Panc1 (cell line): ENCODE results near the gene CTDSPL2.

ENCODE experiments used
- POLR2AphosphoS5 ChIP-seq: IDR thresholded peaks from 2 replicates; pipeline ENCODE4 v1.6.1; 2012; ENCODE audit warnings: mild to moderate bottlenecking, low read depth, low read length, moderate library complexity
- TF ChIP-seq, protein P1 (sequence below): fragments of 450-650 bp; IDR thresholded peaks from 2 replicates; pipeline ENCODE4 v1.5.1; 2017; ENCODE audit warnings: mild to moderate bottlenecking

DNA sequence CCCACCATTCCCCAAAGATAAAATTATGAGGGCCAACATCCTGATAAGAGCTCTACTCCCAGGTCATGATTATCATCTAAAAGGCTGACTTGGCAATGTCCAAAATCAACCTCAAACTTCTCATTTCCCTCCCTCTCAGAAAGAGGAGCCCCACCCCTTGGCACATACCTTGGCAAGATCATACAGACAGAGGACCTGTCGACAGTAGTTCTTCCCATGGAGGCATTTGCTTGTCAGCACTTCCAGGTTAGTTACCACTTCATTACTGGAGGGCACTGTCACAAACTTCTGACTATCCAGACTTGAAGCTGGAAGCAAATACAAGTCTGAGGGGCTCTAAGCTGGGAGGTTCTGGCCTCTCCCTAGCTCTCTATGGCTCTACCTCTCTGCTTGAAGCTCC is 147.3 kb downstream of the CTDSPL2 start:
- TF ChIP-seq, protein P1, sequence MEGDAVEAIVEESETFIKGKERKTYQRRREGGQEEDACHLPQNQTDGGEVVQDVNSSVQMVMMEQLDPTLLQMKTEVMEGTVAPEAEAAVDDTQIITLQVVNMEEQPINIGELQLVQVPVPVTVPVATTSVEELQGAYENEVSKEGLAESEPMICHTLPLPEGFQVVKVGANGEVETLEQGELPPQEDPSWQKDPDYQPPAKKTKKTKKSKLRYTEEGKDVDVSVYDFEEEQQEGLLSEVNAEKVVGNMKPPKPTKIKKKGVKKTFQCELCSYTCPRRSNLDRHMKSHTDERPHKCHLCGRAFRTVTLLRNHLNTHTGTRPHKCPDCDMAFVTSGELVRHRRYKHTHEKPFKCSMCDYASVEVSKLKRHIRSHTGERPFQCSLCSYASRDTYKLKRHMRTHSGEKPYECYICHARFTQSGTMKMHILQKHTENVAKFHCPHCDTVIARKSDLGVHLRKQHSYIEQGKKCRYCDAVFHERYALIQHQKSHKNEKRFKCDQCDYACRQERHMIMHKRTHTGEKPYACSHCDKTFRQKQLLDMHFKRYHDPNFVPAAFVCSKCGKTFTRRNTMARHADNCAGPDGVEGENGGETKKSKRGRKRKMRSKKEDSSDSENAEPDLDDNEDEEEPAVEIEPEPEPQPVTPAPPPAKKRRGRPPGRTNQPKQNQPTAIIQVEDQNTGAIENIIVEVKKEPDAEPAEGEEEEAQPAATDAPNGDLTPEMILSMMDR, result no peak
- TF ChIP-seq POLR2AphosphoS5, result no peak
